Activated naive CD8-positive, alpha-beta T cell treated with anti-CD3 and anti-CD28 coated beads for 36 hours (primary cell): ENCODE measurements around the gene SLC6A2. TPM values are rescaled to one million over a fixed set of nuclear protein-coding genes. Genes with fewer than 3 reads are reported as not detected.

Source experiments
- DNase-seq: peaks from one replicate; pipeline ENCODE4 v3.0.0; 2021
- H3K27ac Mint-ChIP-seq: one replicate; pipeline ENCODE4 v1.8.0; 2022; ENCODE audit warnings: mild to moderate bottlenecking, moderate library complexity, mixed read lengths
- H3K27me3 Mint-ChIP-seq: one replicate; pipeline ENCODE4 v1.8.0; 2022; ENCODE audit warnings: mild to moderate bottlenecking, mixed read lengths
- H3K36me3 Mint-ChIP-seq: one replicate; pipeline ENCODE4 v1.8.0; 2021; ENCODE audit warnings: mild to moderate bottlenecking, mixed read lengths
- H3K4me1 Mint-ChIP-seq: one replicate; pipeline ENCODE4 v1.8.0; 2021; ENCODE audit warnings: mixed read lengths
- H3K4me3 Mint-ChIP-seq: one replicate; pipeline ENCODE4 v1.8.0; 2022; ENCODE audit warnings: mild to moderate bottlenecking, moderate library complexity, mixed read lengths
- H3K9me3 Mint-ChIP-seq: one replicate; pipeline ENCODE4 v1.8.0; 2022; ENCODE audit warnings: mixed read lengths
- total RNA-seq, 2 experiments: library from RNA; stranded (reverse); gene quantifications; one replicate each; pipeline ENCODE4 v1.2.3, GENCODE V29; 2021

Gene SLC6A2
- total RNA-seq, 2 experiments from 2014 or later = not detected

DNA sequence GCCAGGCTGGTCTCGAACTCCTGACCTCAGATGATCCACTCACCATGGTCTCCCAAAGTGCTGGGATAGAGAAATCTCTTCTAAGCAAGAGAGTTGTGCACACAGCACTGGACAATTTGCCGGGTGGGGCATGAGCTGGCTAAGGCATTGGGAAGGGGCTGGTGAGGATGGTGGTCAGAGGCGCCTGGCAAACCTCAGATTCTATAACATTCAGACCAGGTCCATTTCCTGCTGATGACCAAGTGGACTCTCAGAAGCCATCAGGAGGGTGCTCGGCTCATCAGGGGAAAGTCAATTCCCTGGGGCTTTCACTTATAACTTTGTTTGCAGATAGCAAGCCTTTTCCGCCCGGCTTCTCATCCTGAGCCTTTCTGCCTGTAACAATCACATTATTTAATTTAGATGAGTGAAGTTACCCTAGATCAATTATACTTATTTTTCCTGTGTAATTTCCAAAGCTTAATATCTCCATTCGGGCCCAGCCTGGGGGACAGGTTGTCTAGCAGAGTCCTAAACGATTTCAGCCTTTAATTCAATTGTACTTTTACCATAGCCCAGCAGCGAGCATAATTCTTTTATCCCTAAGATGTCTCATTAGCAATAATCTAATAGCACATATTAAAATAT lies 15.0 kb upstream of the SLC6A2 start:
- no peak for DNase-seq
- H3K4me1 Mint-ChIP-seq = no peaks in the 10 kb centered on the region
- no peak overlapping the region for H3K4me3 Mint-ChIP-seq
- H3K9me3 Mint-ChIP-seq = no peaks in the 10 kb centered on the region
- H3K27me3 Mint-ChIP-seq = peaks cover 11% of the 10 kb centered on the region
- H3K36me3 Mint-ChIP-seq = no peaks in the 10 kb centered on the region
- no peak overlapping the region for H3K27ac Mint-ChIP-seq

DNA sequence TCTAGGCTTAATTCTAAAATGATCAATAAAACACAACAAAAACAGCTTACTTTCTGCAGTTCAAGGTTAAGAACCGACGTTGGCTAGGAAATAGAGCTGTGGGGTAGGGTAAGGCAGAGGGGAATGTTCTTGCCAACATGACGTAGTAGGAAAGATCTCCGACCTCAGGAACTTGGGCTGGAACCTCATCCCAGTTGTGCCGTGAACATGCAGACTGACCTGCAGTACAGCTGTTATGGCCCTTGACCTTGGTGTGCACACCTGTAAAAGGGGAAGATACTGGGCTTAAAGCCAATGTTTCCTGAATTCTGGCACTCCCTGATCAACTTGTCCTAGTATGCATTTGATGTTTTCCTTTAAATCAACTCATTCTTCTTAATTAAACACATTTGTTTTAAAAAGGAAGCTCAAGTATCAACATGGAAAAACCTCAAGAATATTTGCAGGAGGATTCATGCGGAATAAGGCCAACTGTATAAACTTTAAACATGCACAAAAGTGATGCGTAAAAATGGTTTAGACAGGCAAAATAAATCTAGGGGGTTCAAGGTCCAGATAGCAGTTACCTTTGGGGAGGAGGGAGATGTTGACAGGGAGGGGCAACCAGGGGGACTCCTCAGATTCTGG lies 14.2 kb upstream of the SLC6A2 start:
- no peak overlapping the region for H3K4me3 Mint-ChIP-seq

DNA sequence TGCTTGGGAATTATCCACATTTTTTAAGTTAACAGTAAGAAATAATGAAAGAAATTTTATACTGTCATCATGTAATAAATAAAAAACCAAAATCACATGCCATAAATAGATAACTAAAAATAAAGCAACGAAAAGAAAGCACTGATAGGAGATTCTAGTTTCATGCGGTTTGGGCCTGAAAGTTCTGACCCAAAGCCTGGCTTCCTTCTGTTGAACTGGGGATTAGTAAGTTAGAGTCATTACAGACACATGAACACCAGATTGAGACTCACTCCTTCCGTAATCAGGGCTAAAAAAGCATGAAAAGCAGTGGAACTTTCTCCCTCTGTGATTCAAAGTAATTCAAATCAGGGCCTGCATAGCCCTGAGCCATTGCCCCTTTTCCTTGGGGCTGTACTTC lies 13.2 kb upstream of the SLC6A2 start:
- Mint-ChIP-seq H3K9me3 (peaks cover 1% of the 10 kb centered on the region), H3K27ac (no peak overlapping the region), H3K36me3 (no peaks in the 10 kb centered on the region), H3K27me3 (peaks cover 11% of the 10 kb centered on the region), H3K4me3 (no peak overlapping the region), H3K4me1 (no peaks in the 10 kb centered on the region)
- no peak for DNase-seq

More for the DNA sequence above, 14.2 kb upstream of the SLC6A2 start:
- no peaks in the 10 kb centered on the region for H3K4me1 Mint-ChIP-seq
- no peak for DNase-seq
- no peaks in the 10 kb centered on the region for H3K9me3 Mint-ChIP-seq
- no peaks in the 10 kb centered on the region for H3K36me3 Mint-ChIP-seq
- no peak overlapping the region for H3K27ac Mint-ChIP-seq
- H3K27me3 Mint-ChIP-seq = peaks cover 11% of the 10 kb centered on the region

DNA sequence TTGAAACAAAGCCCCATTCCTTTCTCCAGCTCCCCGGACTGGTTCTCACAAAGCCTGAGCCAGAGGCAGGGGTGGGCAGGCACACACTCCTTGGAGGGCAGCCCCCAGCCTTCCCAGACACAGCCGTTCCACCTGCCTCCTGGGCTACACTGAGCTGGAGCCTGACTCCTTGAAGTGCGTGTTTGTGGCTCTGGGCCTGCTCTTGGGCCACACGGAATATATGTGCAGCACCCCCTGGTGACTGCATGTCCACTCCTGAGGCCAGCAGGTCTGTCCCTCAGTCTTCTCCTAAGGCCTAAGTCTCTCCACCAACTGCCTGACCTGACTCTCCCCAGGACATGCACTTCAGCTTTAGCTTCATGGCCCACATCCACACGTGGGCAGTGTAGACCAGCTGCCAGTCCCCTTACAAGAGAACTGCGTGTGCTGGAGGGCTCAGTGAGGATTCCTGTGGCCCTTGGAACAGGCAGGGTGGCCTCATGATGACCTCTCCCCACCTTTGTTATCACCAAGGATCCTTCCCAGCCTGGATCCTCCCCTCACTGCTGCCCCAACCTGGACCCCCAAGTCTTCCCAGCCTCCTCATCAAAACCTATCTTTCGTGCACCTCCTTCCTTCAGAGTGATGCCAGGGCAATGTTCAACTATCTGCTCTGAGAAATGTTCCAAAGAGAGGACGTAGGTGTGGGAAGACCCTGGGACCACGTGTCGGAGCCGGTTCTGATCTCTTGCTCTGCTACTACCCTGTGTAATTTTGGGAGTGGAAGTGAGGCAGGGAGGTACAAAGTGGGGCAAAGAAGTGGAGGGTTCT lies 12.4 kb upstream of the SLC6A2 start:
- Mint-ChIP-seq H3K27me3 (peaks cover 11% of the 10 kb centered on the region), H3K27ac (no peak overlapping the region), H3K4me3 (no peak overlapping the region), H3K36me3 (no peaks in the 10 kb centered on the region), H3K4me1 (no peaks in the 10 kb centered on the region), H3K9me3 (peaks cover 1% of the 10 kb centered on the region)
- DNase-seq = no peak

GRCh38 chr16:55645986-55646385 lies 9.8 kb upstream of the SLC6A2 start:
- DNase-seq = no peak
- no peaks in the 10 kb centered on the region for H3K4me1 Mint-ChIP-seq
- H3K27ac Mint-ChIP-seq = no peak overlapping the region
- no peak overlapping the region for H3K4me3 Mint-ChIP-seq
- no peaks in the 10 kb centered on the region for H3K27me3 Mint-ChIP-seq
- H3K36me3 Mint-ChIP-seq = no peaks in the 10 kb centered on the region
- peaks cover 1% of the 10 kb centered on the region for H3K9me3 Mint-ChIP-seq

GRCh38 chr16:55647343-55647742 lies 8.4 kb upstream of the SLC6A2 start:
- Mint-ChIP-seq H3K36me3 (no peaks in the 10 kb centered on the region), H3K4me3 (no peak overlapping the region), H3K4me1 (no peaks in the 10 kb centered on the region), H3K27me3 (no peaks in the 10 kb centered on the region), H3K27ac (no peak overlapping the region), H3K9me3 (peaks cover 1% of the 10 kb centered on the region)
- DNase-seq = no peak

DNA sequence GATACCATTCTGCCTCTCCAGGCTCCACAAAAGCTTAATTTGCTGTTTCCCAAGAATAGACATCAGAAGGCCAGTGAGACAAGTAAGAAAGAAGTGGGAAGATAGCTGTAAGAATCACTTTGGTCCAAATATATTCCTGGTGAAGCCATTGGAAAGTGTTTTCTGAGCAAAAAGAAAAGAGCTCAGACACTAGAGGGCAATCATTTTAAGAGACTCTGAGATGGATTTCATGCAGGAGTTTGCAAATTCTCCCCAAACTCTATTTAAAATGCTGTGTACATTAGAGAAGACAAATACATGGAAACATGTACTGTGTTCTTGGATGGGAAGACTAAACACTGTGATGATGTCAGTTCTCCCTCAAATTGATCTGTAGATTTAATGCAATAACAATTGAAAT lies 8.0 kb upstream of the SLC6A2 start:
- H3K27ac Mint-ChIP-seq = no peak overlapping the region
- DNase-seq = no peak
- H3K27me3 Mint-ChIP-seq = no peaks in the 10 kb centered on the region
- H3K36me3 Mint-ChIP-seq = no peaks in the 10 kb centered on the region
- peaks cover 1% of the 10 kb centered on the region for H3K9me3 Mint-ChIP-seq
- no peaks in the 10 kb centered on the region for H3K4me1 Mint-ChIP-seq
- H3K4me3 Mint-ChIP-seq = no peak overlapping the region

DNA sequence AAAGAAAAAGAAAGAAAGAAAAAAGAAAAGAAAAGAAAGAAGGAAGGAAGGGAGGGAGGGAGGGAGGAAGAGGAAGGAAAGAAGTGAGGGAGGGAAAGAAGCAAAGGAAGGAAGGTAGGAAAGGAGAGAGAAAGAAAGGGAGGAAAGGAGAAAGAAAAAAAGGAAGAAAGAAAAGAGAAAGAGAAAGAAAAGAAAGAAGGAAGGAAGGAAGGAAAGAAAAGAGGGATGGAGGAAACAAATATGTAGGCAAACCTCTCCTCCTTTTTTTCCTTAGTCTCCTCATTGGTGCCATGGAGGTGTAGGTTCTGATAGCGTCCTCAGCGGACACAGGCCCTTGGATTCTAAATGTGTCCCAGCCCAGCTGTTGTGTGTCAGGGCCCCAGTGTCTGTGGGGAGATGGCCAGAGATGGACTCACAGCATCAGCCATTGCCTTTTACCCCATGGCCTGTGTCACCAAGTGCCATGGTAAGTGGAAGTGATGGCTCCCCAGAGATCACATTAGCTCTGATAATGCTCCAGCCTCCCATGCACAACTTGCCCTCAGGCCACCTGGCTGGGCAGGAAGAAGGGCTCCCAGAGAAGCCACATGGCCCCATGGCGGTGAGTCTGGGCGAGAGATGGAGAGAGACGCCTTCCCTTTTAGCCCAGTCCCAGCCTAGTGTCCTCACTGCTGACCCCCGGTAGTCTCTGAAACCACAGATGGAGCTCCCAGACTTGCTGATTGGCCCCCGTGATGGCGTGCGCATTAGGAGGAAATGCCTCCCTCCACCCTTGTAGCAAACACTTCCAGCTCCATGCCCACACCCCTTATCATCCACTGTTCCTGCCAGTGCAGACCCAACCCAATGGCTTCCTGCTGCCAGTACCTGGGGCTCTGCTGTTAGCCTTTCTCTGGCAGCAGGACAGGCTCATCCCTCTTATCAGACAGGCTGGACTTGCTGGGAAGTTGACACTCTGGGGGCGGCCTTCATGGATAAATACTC lies 3.7 kb upstream of the SLC6A2 start:
- Mint-ChIP-seq H3K4me3 (no peak overlapping the region), H3K27ac (no peak overlapping the region), H3K27me3 (peaks cover 10% of the 10 kb centered on the region), H3K9me3 (peaks cover 1% of the 10 kb centered on the region), H3K36me3 (no peaks in the 10 kb centered on the region), H3K4me1 (no peaks in the 10 kb centered on the region)
- no peak for DNase-seq

DNA sequence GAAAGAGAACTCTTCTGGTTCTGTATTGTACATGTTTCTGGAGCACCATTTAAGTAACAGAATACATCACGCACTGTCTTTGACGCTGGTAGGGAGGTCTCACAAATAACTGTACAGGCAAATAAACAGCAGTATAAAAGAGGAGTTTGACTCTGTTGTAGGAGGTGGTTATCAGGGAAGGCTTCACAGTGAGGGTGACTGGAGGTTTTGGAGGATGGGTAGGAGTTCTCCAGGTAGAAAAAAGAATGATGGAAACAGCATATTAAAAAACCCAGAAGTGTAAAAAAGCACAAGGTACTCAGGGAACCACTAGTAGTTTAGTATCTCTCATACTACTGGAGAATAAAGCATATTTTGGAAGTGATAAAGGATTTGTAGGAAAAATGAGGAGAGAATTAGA lies 2.7 kb upstream of the SLC6A2 start:
- Mint-ChIP-seq H3K4me3 (no peak overlapping the region), H3K4me1 (no peaks in the 10 kb centered on the region), H3K36me3 (no peaks in the 10 kb centered on the region), H3K27me3 (peaks cover 11% of the 10 kb centered on the region), H3K9me3 (no peaks in the 10 kb centered on the region), H3K27ac (no peak overlapping the region)
- DNase-seq = no peak

DNA sequence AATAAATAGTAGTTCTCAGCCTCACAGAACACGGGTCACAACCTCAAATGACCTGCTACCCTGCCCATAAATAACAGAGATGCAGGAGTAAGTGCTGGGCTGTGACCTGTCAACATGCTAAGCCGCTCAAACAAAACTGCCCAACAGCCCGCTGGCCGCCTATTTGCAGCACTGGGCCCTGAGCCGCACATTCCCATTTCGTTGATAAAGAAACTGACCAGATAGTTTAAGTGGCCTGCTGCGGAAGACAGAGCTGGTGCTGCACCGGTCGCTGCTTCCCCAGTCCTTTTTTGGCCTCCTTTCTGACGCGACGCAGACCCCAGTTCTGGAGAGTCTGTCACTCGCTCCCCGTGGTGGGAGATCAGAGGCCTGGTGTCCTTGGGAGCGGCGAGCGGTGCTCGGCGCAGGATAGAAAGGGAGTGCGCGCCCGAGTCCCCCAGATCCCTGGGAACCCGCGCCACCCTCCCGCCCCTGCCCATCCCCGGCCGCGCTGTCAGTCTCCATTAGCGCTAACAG lies 349 bp upstream of the SLC6A2 start:
- Mint-ChIP-seq H3K4me3 (no peak overlapping the region), H3K4me1 (no peaks in the 10 kb centered on the region), H3K9me3 (no peaks in the 10 kb centered on the region), H3K27me3 (peaks cover 15% of the 10 kb centered on the region), H3K27ac (no peak overlapping the region), H3K36me3 (no peaks in the 10 kb centered on the region)
- no peak for DNase-seq

DNA sequence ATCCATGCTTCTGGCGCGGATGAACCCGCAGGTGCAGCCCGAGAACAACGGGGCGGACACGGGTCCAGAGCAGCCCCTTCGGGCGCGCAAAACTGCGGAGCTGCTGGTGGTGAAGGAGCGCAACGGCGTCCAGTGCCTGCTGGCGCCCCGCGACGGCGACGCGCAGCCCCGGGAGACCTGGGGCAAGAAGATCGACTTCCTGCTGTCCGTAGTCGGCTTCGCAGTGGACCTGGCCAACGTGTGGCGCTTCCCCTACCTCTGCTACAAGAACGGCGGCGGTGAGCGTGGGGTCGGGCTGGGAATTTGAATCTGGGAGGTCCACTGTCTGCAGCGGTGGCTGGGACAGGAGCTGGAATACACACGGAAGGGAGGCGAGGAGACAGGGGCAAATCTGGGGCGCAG lies 904 bp downstream of the SLC6A2 start:
- no peak overlapping the region for H3K27ac Mint-ChIP-seq
- H3K27me3 Mint-ChIP-seq = peaks cover 15% of the 10 kb centered on the region
- no peak for DNase-seq
- no peaks in the 10 kb centered on the region for H3K4me1 Mint-ChIP-seq
- H3K9me3 Mint-ChIP-seq = no peaks in the 10 kb centered on the region
- no peaks in the 10 kb centered on the region for H3K36me3 Mint-ChIP-seq
- no peak overlapping the region for H3K4me3 Mint-ChIP-seq

- Mint-ChIP-seq H3K4me3 (no peak overlapping the region), H3K4me1 (no peaks in the 10 kb centered on the region), H3K9me3 (no peaks in the 10 kb centered on the region), H3K27me3 (peaks cover 15% of the 10 kb centered on the region), H3K27ac (no peak overlapping the region), H3K36me3 (no peaks in the 10 kb centered on the region)
- no peak for DNase-seq
These were observed 1.8 kb downstream of the SLC6A2 start for GRCh38 chr16:55657616-55658015.

DNA sequence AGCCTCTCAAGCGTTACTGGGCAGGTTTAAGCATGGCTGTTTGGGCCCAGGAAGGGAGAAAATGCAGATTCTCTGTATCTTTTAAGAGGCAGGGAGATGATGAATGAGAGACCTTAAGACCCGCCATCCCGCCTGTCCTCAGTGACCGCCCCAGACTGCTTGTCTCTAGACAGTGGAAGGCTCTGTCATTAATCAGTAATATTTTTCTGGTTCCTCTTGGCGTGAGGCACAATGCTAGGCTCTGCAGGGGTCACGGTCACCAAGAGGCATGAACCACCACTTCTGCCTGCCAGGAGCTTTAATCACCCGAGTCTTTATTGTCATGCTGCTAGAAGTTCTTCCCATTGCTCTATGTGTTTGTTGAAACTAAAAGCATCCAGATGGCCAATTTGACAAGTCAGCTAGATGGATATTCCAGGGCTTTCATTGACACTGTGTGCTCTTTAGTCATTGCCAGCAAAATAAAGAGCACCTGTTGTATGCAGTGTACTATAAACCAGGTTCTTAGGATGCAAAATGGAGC lies 3.2 kb downstream of the SLC6A2 start:
- no peak for DNase-seq

DNA sequence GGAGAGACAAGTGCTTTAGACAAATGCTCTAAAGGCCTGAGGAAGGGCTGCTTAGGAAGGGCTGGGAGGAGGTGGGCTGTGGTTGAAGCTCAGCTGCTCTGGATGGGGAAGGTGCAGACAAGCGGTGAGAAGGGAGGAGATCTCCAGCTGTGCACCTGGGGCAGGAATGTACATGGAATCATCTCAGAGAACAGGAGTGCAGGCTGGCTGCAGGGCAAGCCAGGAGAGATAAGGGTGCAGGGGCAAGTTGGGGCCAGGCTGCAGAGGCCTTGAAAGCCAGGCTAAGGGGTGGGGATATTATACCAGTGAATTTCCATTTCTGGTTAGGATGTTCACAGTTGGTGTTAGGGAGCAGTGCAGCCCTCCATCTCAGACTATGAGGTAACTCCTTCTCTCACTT lies 4.2 kb downstream of the SLC6A2 start:
- no peak for DNase-seq

More for the DNA sequence above, 3.2 kb downstream of the SLC6A2 start:
- Mint-ChIP-seq H3K27ac (no peak overlapping the region), H3K4me1 (no peaks in the 10 kb centered on the region), H3K27me3 (peaks cover 15% of the 10 kb centered on the region), H3K4me3 (no peak overlapping the region), H3K36me3 (no peaks in the 10 kb centered on the region), H3K9me3 (peaks cover 1% of the 10 kb centered on the region)

More for the DNA sequence above, 4.2 kb downstream of the SLC6A2 start:
- Mint-ChIP-seq H3K36me3 (no peaks in the 10 kb centered on the region), H3K9me3 (peaks cover 1% of the 10 kb centered on the region), H3K4me3 (no peak overlapping the region), H3K27ac (no peak overlapping the region), H3K27me3 (peaks cover 15% of the 10 kb centered on the region), H3K4me1 (no peaks in the 10 kb centered on the region)
